Mucosa of descending colon (tissue), 3 donors: ENCODE results near the gene SLC26A6. TPM values are rescaled to one million over a fixed set of nuclear protein-coding genes. Genes with fewer than 3 reads are reported as not detected.

ENCODE experiments used
- ATAC-seq: fragments of 200-7000 bp; cut with Tn5 transposase; one replicate; pipeline ENCODE4 v1.9.1; 2020; ENCODE audit warnings: mild to moderate bottlenecking, moderate library complexity
- DNase-seq, 3 donors: peaks; one replicate each; pipeline ENCODE4 v3.0.0-alpha.2; 2020
- H3K36me3 ChIP-seq: fragments of 200-600 bp; one replicate; pipeline ENCODE4 v1.8.0; 2021; ENCODE audit warnings: low read depth, mild to moderate bottlenecking
- H3K4me1 ChIP-seq: fragments of 200-600 bp; one replicate; pipeline ENCODE4 v1.8.0; 2021; ENCODE audit warnings: low read depth, mild to moderate bottlenecking
- H3K4me3 ChIP-seq: fragments of 200-600 bp; one replicate; pipeline ENCODE4 v1.8.0; 2021; ENCODE audit warnings: mild to moderate bottlenecking
- H3K9me3 ChIP-seq: fragments of 200-600 bp; one replicate; pipeline ENCODE4 v1.8.0; 2021; ENCODE audit warnings: mild to moderate bottlenecking
- CTCF ChIP-seq: fragments of 200-600 bp; IDR thresholded peaks from one replicate; pipeline ENCODE4 v1.8.0; 2022; ENCODE audit warnings: antibody characterized with exemption, mild to moderate bottlenecking
- intact Hi-C, 2 donors: fragments of 100-400 bp; cut with DNase I in 1 of 2; cut with micrococcal nuclease in 1 of 2; formaldehyde crosslinking; loops; one replicate each; pipeline versions ENCODE4 v1.11.0 to v1.11.1; 2022; cut with DNase I, micrococcal nuclease
- microRNA-seq: library from miRNA; unstranded; fragments of <30 nt; microRNA quantifications from one replicate; pipeline ENCODE4, GENCODE V29; 2019
- total RNA-seq, 3 donors: library from RNA; stranded (reverse); fragmentation: NEBNext Ultra II Directional in 2 of 3; extraction: Animal tissue kit (Norgen Biotek cat#: 25700) in 2 of 3; gene quantifications; one replicate each; pipeline versions ENCODE4 v1.2.1 to v1.2.4, GENCODE V29; 2021 to 2023
- donor health status: DM: no; HTN: no; CAD: no; lungs with moderate emphysema.
- donor health status: DM: no; HTN: no; CAD: no.
- donor health status: DM: no; HTN: yes; CAD: no.

Gene SLC26A6
- total RNA-seq, 3 donors from 2014 or later = 78.6 to 161 (median 104) TPM

- DNase-seq = no peak
- Histone ChIP-seq H3K4me1 (no peaks in the 10 kb centered on the region), H3K36me3 (no peaks in the 10 kb centered on the region), H3K9me3 (no peaks in the 10 kb centered on the region), H3K4me3 (no peak overlapping the region)
- no peak for ATAC-seq
- intact Hi-C loops = no loop called here
- no peak for TF ChIP-seq CTCF
Observed at GRCh38 chr3:48585411-48585810, 49.9 kb downstream of the SLC26A6 start.

- no peak for TF ChIP-seq CTCF
- H3K4me3 ChIP-seq = no peak overlapping the region
- H3K4me1 ChIP-seq = no peaks in the 10 kb centered on the region
- ATAC-seq (no peak), DNase-seq (no peak)
- no peaks in the 10 kb centered on the region for H3K9me3 ChIP-seq
- intact Hi-C loops = no loop called here
- no peaks in the 10 kb centered on the region for H3K36me3 ChIP-seq
Observed at GRCh38 chr3:48584836-48585235, 50.4 kb downstream of the SLC26A6 start.

DNA sequence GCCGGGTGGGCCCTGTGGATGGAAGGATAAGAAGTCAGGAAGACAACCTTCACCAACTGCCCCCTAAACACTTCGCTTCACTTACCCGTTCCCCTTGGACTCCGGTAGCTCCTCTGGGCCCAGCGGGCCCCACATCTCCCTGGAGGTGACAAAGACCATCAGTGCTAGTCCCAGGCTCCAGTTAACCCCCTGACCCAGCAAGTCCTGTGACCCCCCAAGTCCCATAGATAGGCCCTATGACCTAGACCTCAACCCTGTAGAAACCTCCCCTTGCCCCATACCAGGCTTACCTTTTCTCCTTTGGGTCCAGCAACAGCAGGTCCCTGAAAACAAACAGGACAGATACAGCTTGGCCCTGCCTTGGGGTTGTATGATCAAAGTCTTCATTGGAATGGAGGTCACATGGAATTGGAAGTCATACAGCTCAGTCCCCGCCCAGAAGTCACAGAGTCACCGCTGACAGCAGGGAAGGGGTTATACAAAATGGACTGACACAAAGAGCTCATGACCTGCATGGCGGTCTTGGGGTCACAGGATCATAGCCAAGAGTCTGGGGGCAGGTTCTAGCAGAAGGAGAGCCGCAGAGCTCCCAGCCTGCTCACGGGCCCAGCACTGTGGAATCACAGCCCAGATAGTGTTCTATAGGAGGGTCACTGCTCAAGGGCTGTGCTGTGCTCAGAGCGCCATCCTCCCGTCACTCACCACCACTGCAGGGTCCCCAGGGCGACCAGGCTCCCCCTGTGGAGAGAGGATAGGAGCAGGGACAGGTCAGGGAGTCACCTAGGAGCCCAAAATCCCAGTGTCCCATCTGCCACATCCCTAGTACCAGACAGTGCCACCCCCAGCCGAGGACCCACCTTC, 53.4 kb downstream of the SLC26A6 start:
- Histone ChIP-seq H3K4me1 (no peaks in the 10 kb centered on the region), H3K9me3 (no peaks in the 10 kb centered on the region), H3K36me3 (no peaks in the 10 kb centered on the region), H3K4me3 (no peak overlapping the region)
- no peak for TF ChIP-seq CTCF
- ATAC-seq (no peak), DNase-seq (no peak)
- intact Hi-C loops = no loop called here

DNA sequence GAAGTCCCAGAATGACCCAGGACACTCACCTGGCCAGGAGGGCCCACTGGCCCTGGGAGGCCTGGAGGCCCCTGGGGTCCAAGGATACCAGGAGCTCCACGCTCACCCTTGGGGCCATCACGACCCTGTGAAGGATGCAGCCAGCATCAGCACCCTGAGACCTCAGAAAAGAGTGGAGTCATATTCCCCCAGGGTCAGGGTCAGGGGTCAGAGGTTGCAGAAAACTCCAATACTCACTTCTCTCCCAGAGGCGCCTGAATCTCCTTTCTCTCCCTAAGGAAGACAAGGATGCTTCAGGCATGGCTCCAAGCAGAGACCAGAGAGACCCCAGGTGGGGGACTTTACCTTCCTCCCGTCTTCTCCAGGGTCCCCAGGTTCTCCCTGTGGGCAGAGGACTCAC, 58.6 kb downstream of the SLC26A6 start:
- Histone ChIP-seq H3K4me1 (no peaks in the 10 kb centered on the region), H3K36me3 (no peaks in the 10 kb centered on the region), H3K9me3 (no peaks in the 10 kb centered on the region), H3K4me3 (no peak overlapping the region)
- DNase-seq = no peak
- intact Hi-C loops = no loop called here
- ATAC-seq = no peak
- TF ChIP-seq CTCF = no peak

Small RNA genes within 50 kb of the gene (microRNA-seq; reads per million reads assigned to microRNA genes)
- gene MIR4793 (not detected), gene MIR711 (not detected)

Other genes starting within 250 kb of the SLC26A6 start
- gene PLXNB1, start 205.4 kb downstream of the SLC26A6 start, total RNA-seq = 100 to 1,000 TPM in 2 of 3 donors, 10 to 100 TPM in 1; 98.1 to 136 (median 127) TPM
- 10 to 100 TPM; 13.0 to 15.3 (median 14.8) TPM for gene CCDC51, start 195.3 kb downstream of the SLC26A6 start, total RNA-seq
- gene TMA7, start 195.2 kb downstream of the SLC26A6 start, total RNA-seq = 100 to 1,000 TPM; 130 to 193 (median 153) TPM
- gene ATRIP, start 188.7 kb downstream of the SLC26A6 start, total RNA-seq = 1 to 10 TPM; 4.5 to 7.2 (median 6.2) TPM
- gene SHISA5, start 131.3 kb downstream of the SLC26A6 start, total RNA-seq = 100 to 1,000 TPM; 106 to 120 (median 115) TPM
- 10 to 100 TPM in 2 of 3 donors, 1 to 10 TPM in 1; 4.4 to 14.2 (median 10.8) TPM for gene PFKFB4, start 78.7 kb downstream of the SLC26A6 start, total RNA-seq
- gene UCN2, start 71.7 kb downstream of the SLC26A6 start, total RNA-seq = under 1 TPM in 1 of 3 donors, not detected in 2; 0.19 TPM
- 1 to 10 TPM; 2.8 to 6.8 (median 3.9) TPM for gene COL7A1, start 40.1 kb downstream of the SLC26A6 start, total RNA-seq
- gene UQCRC1, start 25.8 kb downstream of the SLC26A6 start, total RNA-seq = 100 to 1,000 TPM; 384 to 562 (median 554) TPM
- gene TMEM89, start 13.7 kb downstream of the SLC26A6 start, total RNA-seq = 1 to 10 TPM in 1 of 3 donors, under 1 TPM in 1, not detected in 1; 0.65 to 1.1 TPM
- 1 to 10 TPM; 1.1 to 2.7 (median 2.3) TPM for gene CELSR3, start 27.4 kb upstream of the SLC26A6 start, total RNA-seq
- 10 to 100 TPM; 21.7 to 27.3 (median 23.7) TPM for gene NCKIPSD, start 50.5 kb upstream of the SLC26A6 start, total RNA-seq
- gene IP6K2, start 81.8 kb upstream of the SLC26A6 start, total RNA-seq = 100 to 1,000 TPM in 2 of 3 donors, 10 to 100 TPM in 1; 99.3 to 199 (median 137) TPM
- gene PRKAR2A, start 212.4 kb upstream of the SLC26A6 start, total RNA-seq = 10 to 100 TPM; 53.3 to 76.3 (median 55.6) TPM